SU-DHL-6 (cell line): ENCODE results near the gene PRR3.

Experiments used
- H2AFZ ChIP-seq: fragments of 200-600 bp; sonication (generic); 2 replicates; pipeline ENCODE4 v1.6.1; 2014; ENCODE audit warnings: low read depth, mild to moderate bottlenecking, moderate library complexity, mixed read lengths, antibody characterized with exemption, low read length; ENCODE audit not compliant: severe bottlenecking
- H3F3A ChIP-seq: fragments of 200-600 bp; shearing (Covaris generic); 2 replicates; pipeline ENCODE4 v1.6.0; 2016; ENCODE audit warnings: antibody characterized with exemption, mild to moderate bottlenecking; ENCODE audit not compliant: insufficient read depth
- H3K27ac ChIP-seq: fragments of 200-600 bp; sonication (generic); 2 replicates; pipeline ENCODE4 v1.5.1; 2016; ENCODE audit warnings: low read depth, mild to moderate bottlenecking, low read length, moderate library complexity, mixed read lengths
- H3K27me3 ChIP-seq: fragments of 200-600 bp; sonication (generic), shearing (Covaris generic); 2 replicates; pipeline ENCODE4 v1.6.0; 2014; ENCODE audit warnings: mild to moderate bottlenecking, low read length
- H3K36me3 ChIP-seq: fragments of 200-600 bp; sonication (generic); 2 replicates; pipeline ENCODE4 v1.6.1; 2014; ENCODE audit warnings: mild to moderate bottlenecking, low read length, mixed read lengths
- H3K4me2 ChIP-seq: fragments of 300-600, 200-600 bp; shearing (Covaris generic), sonication (generic); 2 replicates; pipeline ENCODE4 v1.6.0; 2014; ENCODE audit warnings: low read length, low read depth, mild to moderate bottlenecking; ENCODE audit not compliant: poor library complexity, severe bottlenecking
- H3K4me3 ChIP-seq: fragments of 200-600 bp; sonication (generic); 2 replicates; pipeline ENCODE4 v1.5.1; 2014; ENCODE audit warnings: antibody characterized with exemption, low read length, mild to moderate bottlenecking, mixed read lengths; ENCODE audit not compliant: insufficient read depth, poor library complexity, severe bottlenecking
- H3K79me2 ChIP-seq: fragments of 200-600 bp; sonication (generic); 2 replicates; pipeline ENCODE4 v1.6.1; 2014; ENCODE audit warnings: mild to moderate bottlenecking, low read length, moderate library complexity; ENCODE audit not compliant: insufficient read depth
- H3K9ac ChIP-seq: fragments of 200-600 bp; sonication (generic); 2 replicates; pipeline ENCODE4 v1.7.0; 2014; ENCODE audit warnings: mild to moderate bottlenecking, low read length
- H3K9me2 ChIP-seq: fragments of 200-600 bp; sonication (generic); replicated peaks from 2 replicates; pipeline ENCODE4 v1.6.1; 2014; ENCODE audit warnings: low read length; ENCODE audit not compliant: insufficient read depth
- H3K9me3 ChIP-seq: fragments of 200-600 bp; sonication (generic); 2 replicates; pipeline ENCODE4 v1.6.1; 2014; ENCODE audit warnings: low read length, mixed read lengths; ENCODE audit not compliant: insufficient read depth
- H4K20me1 ChIP-seq: fragments of 200-600 bp; sonication (generic); 2 replicates; pipeline ENCODE4 v1.6.1; 2014; ENCODE audit warnings: low read depth, mild to moderate bottlenecking, antibody characterized with exemption, low read length, moderate library complexity, mixed read lengths
- EZH2phosphoT487 ChIP-seq: fragments of 200-600 bp; sonication (generic), shearing (Covaris generic); conservative IDR thresholded peaks from 2 replicates; pipeline ENCODE4 v1.6.1; 2018; ENCODE audit warnings: mild to moderate bottlenecking, antibody characterized with exemption, low read length, moderate library complexity, mixed read lengths
- TF ChIP-seq, protein P1 (sequence below): fragments of 200-600 bp; sonication (generic); IDR thresholded peaks from one replicate; pipeline ENCODE4 v1.5.1; 2017; ENCODE audit warnings: antibody characterized with exemption, mild to moderate bottlenecking, low read length, moderate library complexity; ENCODE audit not compliant: insufficient read depth, poor library complexity, severe bottlenecking

PRR3 gene

GRCh38 chr6:30583921-30584320, 26.8 kb downstream of the PRR3 start:
- Histone ChIP-seq H3K27me3 (no peaks in the 10 kb centered on the region), H3K9me2 (no peaks in the 10 kb centered on the region), H3F3A (no peaks in the 10 kb centered on the region; the same call in 1 of the 2 replicates), H3K4me3 (no peak overlapping the region), H3K79me2 (no peaks in the 10 kb centered on the region), H3K27ac (no peak overlapping the region), H4K20me1 (no peaks in the 10 kb centered on the region), H3K36me3 (peaks cover 39% of the 10 kb centered on the region), H3K9me3 (no peaks in the 10 kb centered on the region), H3K4me2 (no peak overlapping the region), H2AFZ (no peak overlapping the region), H3K9ac (no peak overlapping the region)
- TF ChIP-seq EZH2phosphoT487 = no peak
- TF ChIP-seq, protein P1, sequence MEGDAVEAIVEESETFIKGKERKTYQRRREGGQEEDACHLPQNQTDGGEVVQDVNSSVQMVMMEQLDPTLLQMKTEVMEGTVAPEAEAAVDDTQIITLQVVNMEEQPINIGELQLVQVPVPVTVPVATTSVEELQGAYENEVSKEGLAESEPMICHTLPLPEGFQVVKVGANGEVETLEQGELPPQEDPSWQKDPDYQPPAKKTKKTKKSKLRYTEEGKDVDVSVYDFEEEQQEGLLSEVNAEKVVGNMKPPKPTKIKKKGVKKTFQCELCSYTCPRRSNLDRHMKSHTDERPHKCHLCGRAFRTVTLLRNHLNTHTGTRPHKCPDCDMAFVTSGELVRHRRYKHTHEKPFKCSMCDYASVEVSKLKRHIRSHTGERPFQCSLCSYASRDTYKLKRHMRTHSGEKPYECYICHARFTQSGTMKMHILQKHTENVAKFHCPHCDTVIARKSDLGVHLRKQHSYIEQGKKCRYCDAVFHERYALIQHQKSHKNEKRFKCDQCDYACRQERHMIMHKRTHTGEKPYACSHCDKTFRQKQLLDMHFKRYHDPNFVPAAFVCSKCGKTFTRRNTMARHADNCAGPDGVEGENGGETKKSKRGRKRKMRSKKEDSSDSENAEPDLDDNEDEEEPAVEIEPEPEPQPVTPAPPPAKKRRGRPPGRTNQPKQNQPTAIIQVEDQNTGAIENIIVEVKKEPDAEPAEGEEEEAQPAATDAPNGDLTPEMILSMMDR = no peak

- Histone ChIP-seq H3K4me2 (no peak overlapping the region), H3K36me3 (peaks cover 41% of the 10 kb centered on the region), H3K9ac (no peak overlapping the region), H2AFZ (no peak overlapping the region), H3K4me3 (no peak overlapping the region), H3K9me2 (no peaks in the 10 kb centered on the region), H3F3A (peaks cover 13% of the 10 kb centered on the region), H3K27me3 (no peaks in the 10 kb centered on the region), H3K9me3 (no peaks in the 10 kb centered on the region), H4K20me1 (no peaks in the 10 kb centered on the region; the same call in 1 of the 2 replicates), H3K79me2 (0 out of 2 replicates have a peak, but pooled peaks cover 9% of the 10 kb centered on the region), H3K27ac (no peak overlapping the region)
- TF ChIP-seq, protein P1 = no peak
- no peak for TF ChIP-seq EZH2phosphoT487
Measured at GRCh38 chr6:30589754-30590358, 32.8 kb downstream of the PRR3 start.

GRCh38 chr6:30590509-30590908, 33.4 kb downstream of the PRR3 start:
- no peaks in the 10 kb centered on the region for H3K9me2 ChIP-seq
- H3K36me3 ChIP-seq = peaks cover 34% of the 10 kb centered on the region
- H2AFZ ChIP-seq = no peak overlapping the region
- no peaks in the 10 kb centered on the region for H3K27me3 ChIP-seq
- H3K27ac ChIP-seq = no peak overlapping the region
- H3K9me3 ChIP-seq = no peaks in the 10 kb centered on the region
- H3K4me3 ChIP-seq = no peak overlapping the region
- TF ChIP-seq, protein P1 = no peak
- no peak for TF ChIP-seq EZH2phosphoT487
- H4K20me1 ChIP-seq = no peaks in the 10 kb centered on the region; the same call in 1 of the 2 replicates
- H3F3A ChIP-seq = peaks cover 15% of the 10 kb centered on the region
- no peak overlapping the region for H3K4me2 ChIP-seq
- no peak overlapping the region for H3K9ac ChIP-seq
- 0 out of 2 replicates have a peak, but pooled peaks cover 9% of the 10 kb centered on the region for H3K79me2 ChIP-seq
